Measurements from ENCODE around the gene B3GLCT.

DNA sequence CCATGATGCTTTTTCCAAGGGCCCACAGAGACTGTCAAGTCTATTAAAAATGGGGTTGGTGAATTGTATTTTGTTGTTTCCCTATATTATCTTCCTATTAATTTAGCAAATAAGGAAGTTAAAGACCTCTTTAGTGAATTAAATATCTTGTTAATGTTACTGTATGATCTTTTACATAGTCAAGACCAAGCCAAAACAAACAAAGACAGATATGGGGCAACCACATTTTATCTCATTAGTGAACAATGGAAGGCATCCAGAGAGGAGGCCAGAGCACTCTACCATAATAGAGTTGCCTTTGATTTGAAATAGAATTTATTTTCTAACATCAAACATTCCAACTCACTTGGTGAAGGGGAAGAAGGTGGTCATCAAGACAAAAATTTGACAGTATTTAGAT, 169.4 kb downstream of the B3GLCT start:
- TF ChIP-seq, protein P1, sequence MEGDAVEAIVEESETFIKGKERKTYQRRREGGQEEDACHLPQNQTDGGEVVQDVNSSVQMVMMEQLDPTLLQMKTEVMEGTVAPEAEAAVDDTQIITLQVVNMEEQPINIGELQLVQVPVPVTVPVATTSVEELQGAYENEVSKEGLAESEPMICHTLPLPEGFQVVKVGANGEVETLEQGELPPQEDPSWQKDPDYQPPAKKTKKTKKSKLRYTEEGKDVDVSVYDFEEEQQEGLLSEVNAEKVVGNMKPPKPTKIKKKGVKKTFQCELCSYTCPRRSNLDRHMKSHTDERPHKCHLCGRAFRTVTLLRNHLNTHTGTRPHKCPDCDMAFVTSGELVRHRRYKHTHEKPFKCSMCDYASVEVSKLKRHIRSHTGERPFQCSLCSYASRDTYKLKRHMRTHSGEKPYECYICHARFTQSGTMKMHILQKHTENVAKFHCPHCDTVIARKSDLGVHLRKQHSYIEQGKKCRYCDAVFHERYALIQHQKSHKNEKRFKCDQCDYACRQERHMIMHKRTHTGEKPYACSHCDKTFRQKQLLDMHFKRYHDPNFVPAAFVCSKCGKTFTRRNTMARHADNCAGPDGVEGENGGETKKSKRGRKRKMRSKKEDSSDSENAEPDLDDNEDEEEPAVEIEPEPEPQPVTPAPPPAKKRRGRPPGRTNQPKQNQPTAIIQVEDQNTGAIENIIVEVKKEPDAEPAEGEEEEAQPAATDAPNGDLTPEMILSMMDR (IDR thresholded peaks at IDR 0.05; ENCODE audit: poor library complexity), result no peak
- TF ChIP-seq EZH2 (IDR thresholded peaks at IDR 0.05; ENCODE audit: borderline replicate concordance), result no peak

Measured in hepatocyte (in vitro differentiated cells).